Measurements from ENCODE around the gene CIPC.

Gene CIPC

GRCh38 chr14:77111021-77111420 is 13.0 kb downstream of the CIPC start:
- no peak overlapping the region for H3K4me3 Mint-ChIP-seq
- peak overlapping the region; percentile 93 for H3K27ac Mint-ChIP-seq
- H3K36me3 Mint-ChIP-seq (ENCODE audit: low read depth), result peaks cover 57% of the 10 kb centered on the region
- H3K4me1 Mint-ChIP-seq, result peaks cover 11% of the 10 kb centered on the region
- TF ChIP-seq CTCF (IDR thresholded peaks at IDR 0.05), result no peak
- H3K27me3 Mint-ChIP-seq (ENCODE audit: low read depth, poor library complexity), result no peaks in the 10 kb centered on the region
- no peaks in the 10 kb centered on the region for H3K9me3 Mint-ChIP-seq
- DNase-seq, result no peak

- H3K4me3 Mint-ChIP-seq, result no peak overlapping the region
- peaks cover 11% of the 10 kb centered on the region for H3K4me1 Mint-ChIP-seq
- H3K9me3 Mint-ChIP-seq, result no peaks in the 10 kb centered on the region
- H3K36me3 Mint-ChIP-seq (ENCODE audit: low read depth), result peaks cover 38% of the 10 kb centered on the region
- no peaks in the 10 kb centered on the region for H3K27me3 Mint-ChIP-seq (ENCODE audit: low read depth, poor library complexity)
- no peak for DNase-seq
- no peak for TF ChIP-seq CTCF (IDR thresholded peaks at IDR 0.05)
- H3K27ac Mint-ChIP-seq, result no peak overlapping the region
Measured at GRCh38 chr14:77113644-77114043, 15.6 kb downstream of the CIPC start.

- no peak overlapping the region for H3K4me3 Mint-ChIP-seq
- H3K9me3 Mint-ChIP-seq, result no peaks in the 10 kb centered on the region
- H3K4me1 Mint-ChIP-seq, result peaks cover 11% of the 10 kb centered on the region
- no peaks in the 10 kb centered on the region for H3K27me3 Mint-ChIP-seq (ENCODE audit: low read depth, poor library complexity)
- H3K36me3 Mint-ChIP-seq (ENCODE audit: low read depth), result peaks cover 30% of the 10 kb centered on the region
- DNase-seq, result no peak
- H3K27ac Mint-ChIP-seq, result no peak overlapping the region
- TF ChIP-seq CTCF (IDR thresholded peaks at IDR 0.05), result no peak
Measured at GRCh38 chr14:77114609-77115008, 16.6 kb downstream of the CIPC start.

GRCh38 chr14:77116172-77116817 is 18.2 kb downstream of the CIPC start:
- Mint-ChIP-seq H3K27ac (no peak overlapping the region), H3K4me3 (no peak overlapping the region), H3K4me1 (peaks cover 12% of the 10 kb centered on the region), H3K36me3 (ENCODE audit: low read depth) (peaks cover 34% of the 10 kb centered on the region), H3K9me3 (no peaks in the 10 kb centered on the region), H3K27me3 (ENCODE audit: low read depth, poor library complexity) (no peaks in the 10 kb centered on the region)
- no peak for DNase-seq
- no peak for TF ChIP-seq CTCF (IDR thresholded peaks at IDR 0.05)

- peaks cover 17% of the 10 kb centered on the region for H3K36me3 Mint-ChIP-seq (ENCODE audit: low read depth)
- TF ChIP-seq CTCF (IDR thresholded peaks at IDR 0.05), result no peak
- H3K27me3 Mint-ChIP-seq (ENCODE audit: low read depth, poor library complexity), result peaks cover 35% of the 10 kb centered on the region
- peaks cover 14% of the 10 kb centered on the region for H3K4me1 Mint-ChIP-seq
- H3K9me3 Mint-ChIP-seq, result no peaks in the 10 kb centered on the region
- H3K4me3 Mint-ChIP-seq, result no peak overlapping the region
- DNase-seq, result no peak
- no peak overlapping the region for H3K27ac Mint-ChIP-seq
Measured at GRCh38 chr14:77119851-77120250, 21.8 kb downstream of the CIPC start.
